ENCODE data around the gene VPS11. TPM values are rescaled to one million over a fixed set of nuclear protein-coding genes. Genes with fewer than 3 reads are reported as not detected.

The VPS11 gene
- total and polyA plus RNA-seq, 2 experiments from 2014 or later = 11.5 to 13.4 TPM

- Histone ChIP-seq H3K27ac (ENCODE audit: low read depth) (no peak overlapping the region; the same call in 1 of the 2 replicates), H3F3A (replicated peaks; ENCODE audit: low read depth) (peaks cover 11% of the 10 kb centered on the region; the same call in 1 of the 2 replicates), H3K4me1 (ENCODE audit: insufficient read depth) (peaks cover 7% of the 10 kb centered on the region; the same call in 1 of the 2 replicates), H3K36me3 (ENCODE audit: insufficient read depth) (peaks cover 15% of the 10 kb centered on the region; the same call in 1 of the 2 replicates), H3K4me3 (no peak overlapping the region), H3K27me3 (ENCODE audit: insufficient read depth) (no peaks in the 10 kb centered on the region), H3K4me2 (no peak overlapping the region), H2AFZ (no peak overlapping the region), H3K79me2 (replicated peaks; ENCODE audit: insufficient read depth) (peaks cover 29% of the 10 kb centered on the region), H4K20me1 (replicated peaks; ENCODE audit: insufficient read depth) (peaks cover 17% of the 10 kb centered on the region; the same call in 1 of the 2 replicates), H3K9me2 (ENCODE audit: insufficient read depth) (no peaks in the 10 kb centered on the region)
- peaks cover 2% of the 10 kb centered on the region for H3K27me3 Mint-ChIP-seq (ENCODE audit: insufficient read depth, low read depth, poor library complexity)
- no peaks in the 10 kb centered on the region for H3K9me3 Mint-ChIP-seq
- no peak for TF ChIP-seq ZNF331 (CRISPR knock-in tag; IDR thresholded peaks at IDR 0.05; ENCODE audit: low read depth)
- no peak for TF ChIP-seq ZNF462 (CRISPR knock-in tag; IDR thresholded peaks at IDR 0.05)
- no peak for TF ChIP-seq EZH2 (IDR thresholded peaks at IDR 0.05; ENCODE audit: low read depth, unreplicated experiment)
- no peak for TF ChIP-seq ZNF114 (CRISPR knock-in tag; IDR thresholded peaks at IDR 0.05)
- DNase-seq (ENCODE audit: low spot score) (no peak), ATAC-seq (peak; percentile 63)
- no peak overlapping the region for H3K4me3 Mint-ChIP-seq
- H3K4me1 Mint-ChIP-seq = peaks cover 12% of the 10 kb centered on the region
- H3K36me3 Mint-ChIP-seq (ENCODE audit: low read depth) = peaks cover 38% of the 10 kb centered on the region
- peak overlapping the region; percentile 41 for H3K27ac Mint-ChIP-seq
Measured at GRCh38 chr11:119126675-119127268, 59.2 kb downstream of the VPS11 start.

GRCh38 chr11:119130662-119131061 is 63.0 kb downstream of the VPS11 start:
- Histone ChIP-seq H3K4me1 (ENCODE audit: insufficient read depth) (no peaks in the 10 kb centered on the region), H3F3A (replicated peaks; ENCODE audit: low read depth) (peaks cover 3% of the 10 kb centered on the region; the same call in 1 of the 2 replicates), H3K27ac (ENCODE audit: low read depth) (no peak overlapping the region; the same call in 1 of the 2 replicates), H3K36me3 (ENCODE audit: insufficient read depth) (peaks cover 35% of the 10 kb centered on the region), H3K4me3 (no peak overlapping the region), H3K9me2 (ENCODE audit: insufficient read depth) (no peaks in the 10 kb centered on the region), H3K27me3 (ENCODE audit: insufficient read depth) (no peaks in the 10 kb centered on the region), H4K20me1 (replicated peaks; ENCODE audit: insufficient read depth) (peaks cover 11% of the 10 kb centered on the region; the same call in 1 of the 2 replicates), H2AFZ (no peak overlapping the region), H3K79me2 (replicated peaks; ENCODE audit: insufficient read depth) (no peaks in the 10 kb centered on the region), H3K4me2 (no peak overlapping the region)
- DNase-seq (ENCODE audit: low spot score) = no peak
- Mint-ChIP-seq H3K27me3 (ENCODE audit: insufficient read depth, low read depth, poor library complexity) (peaks cover 4% of the 10 kb centered on the region), H3K27ac (no peak overlapping the region; the same call in 1 of the 2 replicates), H3K4me1 (peaks cover 4% of the 10 kb centered on the region; the same call in 2 of the 3 replicates), H3K36me3 (ENCODE audit: low read depth) (peaks cover 51% of the 10 kb centered on the region), H3K4me3 (no peak overlapping the region), H3K9me3 (no peaks in the 10 kb centered on the region)
- no peak for ATAC-seq
- TF ChIP-seq NANOG (IDR thresholded peaks at IDR 0.05; ENCODE audit: borderline replicate concordance) = no peak

Small RNAs within 50 kb of the gene (microRNA-seq; reads per million reads assigned to microRNA genes)
- gene MIR3656 = not detected

Other genes starting within 250 kb of the VPS11 start
- gene CXCR5, start 183.9 kb upstream of the VPS11 start, total RNA-seq (2014; rRNA removed; shearing (Covaris generic)) = not detected in 2 replicates
- 0.18 and 0.96 TPM in 2 replicates for gene CXCR5, start 183.9 kb upstream of the VPS11 start, polyA plus RNA-seq (2016; fragmentation: Nextera tagmentation; extraction: Ambion mirVana)
- 24.1 and 35.1 TPM in 2 replicates for gene BCL9L, start 141.9 kb upstream of the VPS11 start, total RNA-seq (2014; rRNA removed; shearing (Covaris generic))
- 15.9 and 23.6 TPM in 2 replicates for gene BCL9L, start 141.9 kb upstream of the VPS11 start, polyA plus RNA-seq (2016; fragmentation: Nextera tagmentation; extraction: Ambion mirVana)
- not detected in 2 replicates for gene UPK2, start 111.5 kb upstream of the VPS11 start, total RNA-seq (2014; rRNA removed; shearing (Covaris generic))
- gene UPK2, start 111.5 kb upstream of the VPS11 start, polyA plus RNA-seq (2016; fragmentation: Nextera tagmentation; extraction: Ambion mirVana) = 0.74 and 1.4 TPM in 2 replicates
- not detected in 2 replicates for gene FOXR1, start 96.1 kb upstream of the VPS11 start, total RNA-seq (2014; rRNA removed; shearing (Covaris generic))
- not detected in 2 replicates for gene FOXR1, start 96.1 kb upstream of the VPS11 start, polyA plus RNA-seq (2016; fragmentation: Nextera tagmentation; extraction: Ambion mirVana)
- 34.3 and 34.5 TPM in 2 replicates for gene CENATAC, start 69.7 kb upstream of the VPS11 start, total RNA-seq (2014; rRNA removed; shearing (Covaris generic))
- 31.7 and 33.4 TPM in 2 replicates for gene CENATAC, start 69.7 kb upstream of the VPS11 start, polyA plus RNA-seq (2016; fragmentation: Nextera tagmentation; extraction: Ambion mirVana)
- 1,462 and 1,965 TPM in 2 replicates for gene RPS25, start 49.5 kb upstream of the VPS11 start, total RNA-seq (2014; rRNA removed; shearing (Covaris generic))
- gene RPS25, start 49.5 kb upstream of the VPS11 start, polyA plus RNA-seq (2016; fragmentation: Nextera tagmentation; extraction: Ambion mirVana) = 3,622 and 3,632 TPM in 2 replicates
- gene TRAPPC4, start 49.1 kb upstream of the VPS11 start, total RNA-seq (2014; rRNA removed; shearing (Covaris generic)) = 79.9 and 97.2 TPM in 2 replicates
- 118 and 142 TPM in 2 replicates for gene TRAPPC4, start 49.1 kb upstream of the VPS11 start, polyA plus RNA-seq (2016; fragmentation: Nextera tagmentation; extraction: Ambion mirVana)
- gene SLC37A4, start 36.9 kb upstream of the VPS11 start, total RNA-seq (2014; rRNA removed; shearing (Covaris generic)) = 50.2 and 56.4 TPM in 2 replicates
- gene SLC37A4, start 36.9 kb upstream of the VPS11 start, polyA plus RNA-seq (2016; fragmentation: Nextera tagmentation; extraction: Ambion mirVana) = 20.0 and 23.4 TPM in 2 replicates
- 221 and 229 TPM in 2 replicates for gene HYOU1, start 10.6 kb upstream of the VPS11 start, total RNA-seq (2014; rRNA removed; shearing (Covaris generic))
- 48.2 and 51.6 TPM in 2 replicates for gene HYOU1, start 10.6 kb upstream of the VPS11 start, polyA plus RNA-seq (2016; fragmentation: Nextera tagmentation; extraction: Ambion mirVana)
- 91.7 and 107 TPM in 2 replicates for gene HMBS, start 17.1 kb downstream of the VPS11 start, total RNA-seq (2014; rRNA removed; shearing (Covaris generic))
- gene HMBS, start 17.1 kb downstream of the VPS11 start, polyA plus RNA-seq (2016; fragmentation: Nextera tagmentation; extraction: Ambion mirVana) = 101 and 105 TPM in 2 replicates
- 36.4 and 37.2 TPM in 2 replicates for gene DPAGT1, start 34.0 kb downstream of the VPS11 start, total RNA-seq (2014; rRNA removed; shearing (Covaris generic))
- 48.3 and 52.6 TPM in 2 replicates for gene DPAGT1, start 34.0 kb downstream of the VPS11 start, polyA plus RNA-seq (2016; fragmentation: Nextera tagmentation; extraction: Ambion mirVana)
- 2.3 and 4.4 TPM in 2 replicates for gene C2CD2L, start 39.5 kb downstream of the VPS11 start, total RNA-seq (2014; rRNA removed; shearing (Covaris generic))
- 1.4 TPM in 2 replicates for gene C2CD2L, start 39.5 kb downstream of the VPS11 start, polyA plus RNA-seq (2016; fragmentation: Nextera tagmentation; extraction: Ambion mirVana)
- 29.2 and 29.6 TPM in 2 replicates for gene HINFP, start 53.8 kb downstream of the VPS11 start, total RNA-seq (2014; rRNA removed; shearing (Covaris generic))
- gene HINFP, start 53.8 kb downstream of the VPS11 start, polyA plus RNA-seq (2016; fragmentation: Nextera tagmentation; extraction: Ambion mirVana) = 12.6 and 12.8 TPM in 2 replicates
- 1.0 and 1.2 TPM in 2 replicates for gene ABCG4, start 81.2 kb downstream of the VPS11 start, total RNA-seq (2014; rRNA removed; shearing (Covaris generic))
- 0.58 and 0.94 TPM in 2 replicates for gene ABCG4, start 81.2 kb downstream of the VPS11 start, polyA plus RNA-seq (2016; fragmentation: Nextera tagmentation; extraction: Ambion mirVana)
- gene NLRX1, start 100.9 kb downstream of the VPS11 start, total RNA-seq (2014; rRNA removed; shearing (Covaris generic)) = 13.8 and 14.2 TPM in 2 replicates
- gene NLRX1, start 100.9 kb downstream of the VPS11 start, polyA plus RNA-seq (2016; fragmentation: Nextera tagmentation; extraction: Ambion mirVana) = 2.8 and 3.4 TPM in 2 replicates
- gene NHERF4, start 117.7 kb downstream of the VPS11 start, total RNA-seq (2014; rRNA removed; shearing (Covaris generic)) = not detected in 2 replicates
- gene NHERF4, start 117.7 kb downstream of the VPS11 start, polyA plus RNA-seq (2016; fragmentation: Nextera tagmentation; extraction: Ambion mirVana) = 0.15 TPM in 1 of 2 replicates, not detected in the other
- gene CBL, start 138.5 kb downstream of the VPS11 start, total RNA-seq (2014; rRNA removed; shearing (Covaris generic)) = 67.6 and 67.8 TPM in 2 replicates
- 31.6 and 40.1 TPM in 2 replicates for gene CBL, start 138.5 kb downstream of the VPS11 start, polyA plus RNA-seq (2016; fragmentation: Nextera tagmentation; extraction: Ambion mirVana)
- 79.5 and 139 TPM in 2 replicates for gene MCAM, start 249.3 kb downstream of the VPS11 start, total RNA-seq (2014; rRNA removed; shearing (Covaris generic))
- gene MCAM, start 249.3 kb downstream of the VPS11 start, polyA plus RNA-seq (2016; fragmentation: Nextera tagmentation; extraction: Ambion mirVana) = 7.8 and 8.9 TPM in 2 replicates

Data from GM23338 (cell line).